Naive B cell (primary cell): Measurements from ENCODE around the gene CMTM7. TPM values are rescaled to one million over a fixed set of nuclear protein-coding genes. Genes with fewer than 3 reads are reported as not detected.

ENCODE experiments used
- ATAC-seq, 2 donors: fragments of 150-1000 bp; cut with Tn5 transposase; 2 replicates each; pipeline ENCODE4 v1.10.0; 2021; ENCODE audit warnings: low read depth in 2 of 2, mild to moderate bottlenecking in 2 of 2, moderate library complexity in 2 of 2
- DNase-seq: peaks from one replicate; pipeline ENCODE4 v3.0.0; 2022
- H3K27ac Mint-ChIP-seq, 6 donors: one replicate each; pipeline ENCODE4 v1.8.0; 2020 to 2022; ENCODE audit warnings: mild to moderate bottlenecking in 6 of 6, mixed read lengths in 6 of 6, moderate library complexity in 5 of 6, inconsistent platforms in 2 of 6
- H3K27me3 Mint-ChIP-seq, 3 donors: one replicate each; pipeline ENCODE4 v1.8.0; 2021 to 2022; ENCODE audit warnings: mixed read lengths in 3 of 3, mild to moderate bottlenecking in 1 of 3
- H3K36me3 Mint-ChIP-seq, 2 donors: one replicate each; pipeline ENCODE4 v1.8.0; 2020 to 2022; ENCODE audit warnings: mixed read lengths in 2 of 2, inconsistent platforms in 1 of 2, mild to moderate bottlenecking in 1 of 2
- H3K4me1 Mint-ChIP-seq, 3 donors: one replicate each; pipeline ENCODE4 v1.8.0; 2020 to 2022; ENCODE audit warnings: mixed read lengths in 3 of 3, inconsistent platforms in 1 of 3, mild to moderate bottlenecking in 1 of 3, moderate library complexity in 1 of 3
- H3K4me3 Mint-ChIP-seq, 8 donors: one replicate each; pipeline ENCODE4 v1.8.0; 2020 to 2022; ENCODE audit warnings: mild to moderate bottlenecking in 8 of 8, mixed read lengths in 8 of 8, moderate library complexity in 8 of 8, inconsistent platforms in 2 of 8
- H3K9me3 Mint-ChIP-seq, 7 donors: one replicate each; pipeline ENCODE4 v1.8.0; 2020 to 2022; ENCODE audit warnings: mixed read lengths in 7 of 7, mild to moderate bottlenecking in 5 of 7, inconsistent platforms in 2 of 7, moderate library complexity in 1 of 7
- polyA plus RNA-seq, 6 donors: library from polyadenylated mRNA; unstranded; fragments of 300-500 nt; fragmentation: Illumina TruSeq; gene quantifications; one replicate each; pipeline ENCODE4 v1.2.3, GENCODE V29; 2021; ENCODE audit warnings: low read depth in 6 of 6

The CMTM7 gene
- polyA plus RNA-seq, 6 donors from 2014 or later: 56.8 to 116 (median 73.3) TPM

DNA sequence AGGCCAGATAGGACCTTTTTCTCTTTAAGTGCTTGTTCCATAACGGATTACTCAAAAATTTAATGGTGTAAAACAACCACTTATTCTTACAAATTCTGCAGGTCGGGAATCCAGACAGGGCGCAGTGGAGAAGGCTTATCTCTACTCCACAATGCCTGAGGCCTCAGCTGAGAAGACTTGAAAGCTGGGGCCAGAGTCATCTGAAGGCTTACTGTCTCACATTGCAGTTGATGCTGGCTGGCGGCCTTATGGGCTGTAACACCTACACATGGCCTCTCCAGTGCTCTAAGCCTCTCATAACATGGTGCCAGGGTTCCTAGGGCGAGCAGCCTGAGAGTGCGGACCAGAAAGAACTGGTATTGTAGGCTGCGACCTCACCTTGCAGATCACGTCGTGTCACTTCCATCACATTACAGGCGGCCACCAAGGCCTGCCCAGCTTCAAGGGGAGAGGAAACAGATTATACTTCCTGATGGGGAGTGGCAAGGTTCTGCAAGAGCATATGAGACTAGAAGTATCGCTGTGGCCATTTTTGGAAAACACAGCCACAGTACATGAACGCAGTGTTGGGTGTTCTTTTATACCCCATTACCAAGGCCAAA is 32.4 kb downstream of the CMTM7 start:
- Mint-ChIP-seq H3K27ac (peak overlapping the region; percentile 82 to 98 (median 94)), H3K4me1 (peaks cover 73 to 89% (median 76%) of the 10 kb centered on the region in 3 donors), H3K4me3 (peak overlapping the region; percentile 5 to 83 (median 73)), H3K9me3 (no peaks in the 10 kb centered on the region), H3K27me3 (no peaks in the 10 kb centered on the region), H3K36me3 (no peaks in the 10 kb centered on the region)
- DNase-seq (peak; percentile 39), ATAC-seq (peak; percentile 39 to 45)

DNA sequence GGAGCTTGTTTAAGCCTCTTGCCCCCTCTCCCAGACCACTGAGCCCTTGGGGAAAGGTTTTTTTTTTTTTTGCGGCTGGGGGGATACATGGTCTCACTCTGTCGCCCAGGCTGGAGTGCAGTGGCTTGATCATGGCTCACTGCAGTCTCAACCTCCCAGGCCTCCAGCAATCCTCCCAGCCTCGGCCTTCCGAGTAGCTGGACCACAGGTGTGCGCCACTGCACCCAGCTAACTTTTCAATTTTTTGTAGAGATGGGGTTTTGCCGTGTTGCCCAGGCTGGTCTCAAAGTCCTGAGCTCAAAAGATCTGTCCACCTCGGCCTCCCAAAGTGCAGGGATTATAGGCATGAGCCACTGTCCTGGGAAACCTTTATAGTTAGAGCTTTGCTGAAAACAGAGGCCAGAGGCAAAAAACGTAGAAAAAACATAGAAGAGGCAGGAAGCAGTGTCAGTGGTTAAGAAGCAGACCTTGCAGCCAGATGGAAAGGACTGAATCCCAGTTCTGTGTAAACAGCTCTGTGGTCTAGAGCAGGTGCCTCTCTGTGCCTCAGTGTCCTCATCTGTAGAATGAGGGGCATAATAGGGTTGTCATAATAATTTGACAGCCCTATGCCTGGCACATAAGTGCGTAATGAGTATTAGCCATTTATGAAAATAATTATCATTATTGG is 33.1 kb downstream of the CMTM7 start:
- peaks cover 68 to 89% (median 73%) of the 10 kb centered on the region in 3 donors for H3K4me1 Mint-ChIP-seq
- peak overlapping the region; percentile 5 to 83 (median 70) for H3K4me3 Mint-ChIP-seq
- no peaks in the 10 kb centered on the region for H3K27me3 Mint-ChIP-seq
- DNase-seq (no peak), ATAC-seq (no peak)
- H3K27ac Mint-ChIP-seq: peak overlapping the region; percentile 82 to 98 (median 94)
- no peaks in the 10 kb centered on the region for H3K9me3 Mint-ChIP-seq
- H3K36me3 Mint-ChIP-seq: no peaks in the 10 kb centered on the region

DNA sequence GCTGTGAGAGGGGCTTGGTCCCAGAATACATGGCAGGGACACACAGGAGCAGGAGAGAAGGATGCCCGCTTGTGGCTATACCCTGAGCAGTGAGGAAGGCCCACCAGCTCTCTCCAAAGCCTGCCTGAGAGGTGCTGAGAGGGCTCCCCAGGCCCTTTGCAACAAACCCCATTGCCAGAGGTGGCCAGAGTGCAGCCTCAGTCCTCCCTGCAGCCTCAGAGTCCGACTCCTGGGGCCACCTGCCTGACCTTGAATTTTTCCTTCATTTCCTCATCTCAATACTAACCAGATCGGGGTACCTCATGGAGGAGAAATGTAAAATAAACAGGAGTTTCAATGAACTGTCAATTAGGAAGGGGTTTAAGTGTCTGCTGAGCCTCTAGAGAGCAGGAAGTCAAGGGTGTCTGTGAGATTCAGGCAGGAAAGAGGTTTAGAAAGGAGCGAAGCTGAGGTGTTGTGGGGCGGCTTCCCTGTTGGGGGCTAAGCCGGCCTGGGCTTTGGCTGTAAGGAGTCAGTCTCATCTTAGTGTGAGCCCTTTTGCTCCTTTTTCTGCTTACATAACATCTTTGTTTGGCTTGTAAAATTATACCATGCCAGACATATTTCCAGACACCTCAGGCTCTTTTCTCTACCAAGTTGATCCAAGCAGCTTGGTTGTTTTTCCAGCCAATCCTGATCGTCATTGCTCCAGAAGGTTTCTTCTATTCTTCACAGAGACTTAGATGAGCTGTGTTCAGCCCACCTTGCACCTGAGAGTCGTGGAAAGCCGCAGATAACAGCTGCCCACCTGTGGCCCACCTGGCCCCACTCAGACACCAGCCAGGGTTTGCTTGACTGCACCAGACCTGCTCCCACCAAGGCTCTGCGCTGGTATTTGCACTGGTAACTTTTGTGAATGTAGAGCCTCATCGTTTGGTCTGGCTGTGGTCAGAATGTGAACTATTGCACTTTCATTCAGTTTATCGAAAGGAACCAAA is 36.7 kb downstream of the CMTM7 start:
- Mint-ChIP-seq H3K36me3 (no peaks in the 10 kb centered on the region), H3K4me3 (peak overlapping the region in 7 of 8 donors; percentile 12 to 81 (median 50)), H3K9me3 (no peaks in the 10 kb centered on the region), H3K4me1 (peaks cover 65 to 87% (median 72%) of the 10 kb centered on the region in 3 donors), H3K27ac (peak overlapping the region; percentile 8 to 92 (median 90)), H3K27me3 (no peaks in the 10 kb centered on the region)
- DNase-seq (peak; percentile 28), ATAC-seq (peak; percentile 46 to 53)

DNA sequence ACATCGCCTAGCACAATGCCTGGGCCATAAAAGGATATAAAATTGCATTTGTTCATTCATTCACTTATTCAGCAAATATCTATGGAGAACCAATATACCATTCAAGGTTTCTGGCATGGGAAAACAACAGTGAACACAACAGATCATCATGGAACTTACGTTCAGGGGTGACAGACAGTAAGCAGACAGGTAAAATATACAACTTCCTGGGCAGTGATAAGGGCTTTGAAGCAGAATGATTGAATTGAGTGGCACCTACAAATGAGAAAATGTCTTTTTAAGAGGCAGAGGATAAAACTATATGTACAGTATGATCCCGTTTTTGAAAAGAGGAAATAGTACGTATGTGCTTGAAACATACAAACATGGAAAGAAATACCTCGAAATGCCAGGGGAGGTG is 39.2 kb downstream of the CMTM7 start:
- H3K27me3 Mint-ChIP-seq: no peaks in the 10 kb centered on the region

GRCh38 chr3:32431481-32431880 is 39.8 kb downstream of the CMTM7 start:
- Mint-ChIP-seq H3K9me3 (no peaks in the 10 kb centered on the region), H3K27ac (peak overlapping the region in 5 of 6 donors; percentile 36 to 93 (median 89)), H3K4me1 (peaks cover 57 to 78% (median 67%) of the 10 kb centered on the region in 3 donors), H3K27me3 (no peaks in the 10 kb centered on the region), H3K4me3 (peak overlapping the region in 1 of 8 donors; percentile 6), H3K36me3 (no peaks in the 10 kb centered on the region)
- DNase-seq (no peak), ATAC-seq (no peak)

More for the DNA sequence above, 39.2 kb downstream of the CMTM7 start:
- no peak for DNase-seq
- Mint-ChIP-seq H3K4me1 (peaks cover 51 to 74% (median 61%) of the 10 kb centered on the region in 3 donors), H3K4me3 (peak overlapping the region in 2 of 8 donors; percentile 2 to 37), H3K36me3 (no peaks in the 10 kb centered on the region), H3K9me3 (no peaks in the 10 kb centered on the region), H3K27ac (peak overlapping the region in 5 of 6 donors; percentile 6 to 89 (median 86))
- no peak for ATAC-seq

- Mint-ChIP-seq H3K27ac (peak overlapping the region in 5 of 6 donors; percentile 89 to 95 (median 93)), H3K36me3 (no peaks in the 10 kb centered on the region), H3K4me1 (peaks cover 63 to 79% (median 74%) of the 10 kb centered on the region in 3 donors), H3K4me3 (peak overlapping the region in 3 of 8 donors; percentile 69 to 78 (median 75)), H3K9me3 (no peaks in the 10 kb centered on the region), H3K27me3 (no peaks in the 10 kb centered on the region)
- no peak for ATAC-seq
- DNase-seq: no peak
Measured at GRCh38 chr3:32432045-32432710, 40.5 kb downstream of the CMTM7 start.

DNA sequence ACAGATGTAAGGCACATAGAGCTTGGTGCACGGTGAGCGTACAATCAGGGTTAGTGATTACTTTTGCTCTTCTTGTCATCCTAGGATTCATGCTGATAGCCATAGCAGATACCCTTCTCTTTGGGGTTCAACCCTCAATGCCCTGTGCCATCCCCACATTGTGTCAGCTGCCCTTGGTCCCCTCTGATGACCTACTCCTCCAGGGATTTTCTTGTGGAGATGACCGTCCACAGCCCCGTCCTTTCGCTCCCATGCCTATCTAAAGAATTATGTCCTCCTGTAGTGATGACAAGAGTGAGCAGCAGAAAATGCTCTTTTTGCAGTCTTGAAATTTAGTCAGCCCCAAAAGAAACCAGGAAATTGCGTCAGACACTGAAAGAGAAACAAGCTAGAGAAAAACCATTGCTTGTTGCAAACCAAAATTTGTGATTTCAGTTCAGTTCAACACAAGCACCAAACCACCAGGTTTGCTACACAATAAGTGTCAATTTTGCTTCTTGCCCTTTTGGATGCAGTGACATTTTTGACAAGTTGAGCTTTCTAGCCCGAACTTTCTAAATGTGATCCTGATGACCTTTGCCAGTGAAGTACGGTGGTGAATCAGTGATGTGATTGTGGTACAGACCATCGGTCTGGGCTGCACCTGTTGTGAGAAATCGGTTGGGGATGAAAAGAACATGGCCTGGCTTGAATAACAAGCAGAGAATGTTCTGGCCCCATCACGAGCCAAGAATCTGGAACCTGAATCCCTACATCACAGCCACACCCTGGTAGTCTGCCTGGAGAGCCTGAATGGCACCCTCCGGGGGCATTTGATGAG is 41.3 kb downstream of the CMTM7 start:
- ATAC-seq: peak in 1 of 2 donors; percentile 48
- H3K27me3 Mint-ChIP-seq: no peaks in the 10 kb centered on the region
- peak; percentile 34 for DNase-seq
- H3K9me3 Mint-ChIP-seq: no peaks in the 10 kb centered on the region
- peaks cover 57 to 79% (median 72%) of the 10 kb centered on the region in 3 donors for H3K4me1 Mint-ChIP-seq
- H3K27ac Mint-ChIP-seq: peak overlapping the region; percentile 59 to 97 (median 93)
- no peaks in the 10 kb centered on the region for H3K36me3 Mint-ChIP-seq
- H3K4me3 Mint-ChIP-seq: peak overlapping the region; percentile 1 to 78 (median 66)

- DNase-seq (no peak), ATAC-seq (no peak)
- Mint-ChIP-seq H3K27ac (peak overlapping the region in 1 of 6 donors; percentile 91), H3K4me1 (peaks cover 56 to 79% (median 72%) of the 10 kb centered on the region in 3 donors), H3K36me3 (no peaks in the 10 kb centered on the region), H3K4me3 (no peak overlapping the region), H3K9me3 (no peaks in the 10 kb centered on the region), H3K27me3 (no peaks in the 10 kb centered on the region)
Measured at GRCh38 chr3:32434206-32434605, 42.6 kb downstream of the CMTM7 start.

DNA sequence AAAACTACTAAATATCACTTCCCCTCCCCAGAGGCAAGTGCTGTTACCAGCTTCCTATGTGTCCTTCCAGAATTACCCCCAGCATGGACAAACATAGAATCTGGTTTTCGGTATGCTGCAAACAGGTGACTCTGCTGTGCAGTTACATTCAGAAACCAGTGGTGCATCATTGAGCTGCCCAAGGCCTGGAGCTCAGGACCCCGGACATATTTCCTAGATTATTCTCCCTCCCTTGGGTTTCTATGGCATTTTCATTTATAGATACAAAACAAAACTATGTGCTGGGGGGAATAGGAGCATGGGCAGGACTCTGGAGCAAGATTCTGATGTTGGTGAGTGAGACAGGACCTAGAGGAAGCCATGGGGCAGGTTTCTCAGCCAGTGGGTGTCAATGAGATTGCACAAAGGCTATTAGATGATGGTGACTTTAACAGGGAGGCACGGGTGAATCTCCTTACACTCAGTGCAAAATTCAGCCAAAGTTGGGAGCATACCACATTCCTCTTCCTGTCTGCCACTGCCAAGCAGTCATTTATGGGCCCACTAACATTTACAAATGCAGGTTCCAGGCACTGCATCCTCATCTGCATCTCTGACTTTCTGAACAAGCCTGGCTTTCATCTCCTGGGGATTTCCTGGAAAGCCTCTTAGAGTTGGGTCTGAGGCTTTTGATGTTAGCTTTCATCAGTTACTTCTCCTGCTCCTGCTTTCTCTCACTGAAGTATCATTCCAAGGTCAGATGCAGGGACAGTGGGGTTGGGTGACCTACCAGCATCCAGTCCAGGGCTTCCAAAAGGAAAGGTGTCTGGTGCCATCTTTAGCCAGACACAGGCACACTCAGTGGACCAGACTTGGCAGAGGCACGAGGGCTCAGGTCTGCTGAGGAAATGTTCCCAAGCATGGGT is 44.5 kb downstream of the CMTM7 start:
- DNase-seq (no peak), ATAC-seq (no peak)
- Mint-ChIP-seq H3K27me3 (no peaks in the 10 kb centered on the region), H3K27ac (peak overlapping the region; percentile 78 to 95 (median 90)), H3K4me1 (peaks cover 56 to 80% (median 77%) of the 10 kb centered on the region in 3 donors), H3K4me3 (peak overlapping the region in 5 of 8 donors; percentile 42 to 72 (median 51)), H3K36me3 (no peaks in the 10 kb centered on the region), H3K9me3 (no peaks in the 10 kb centered on the region)

GRCh38 chr3:32436816-32437189 is 45.1 kb downstream of the CMTM7 start:
- no peaks in the 10 kb centered on the region for H3K36me3 Mint-ChIP-seq
- peak overlapping the region; percentile 49 to 95 (median 91) for H3K27ac Mint-ChIP-seq
- no peak for DNase-seq
- ATAC-seq: peak in 1 of 2 donors; percentile 19
- no peaks in the 10 kb centered on the region for H3K27me3 Mint-ChIP-seq
- H3K4me3 Mint-ChIP-seq: peak overlapping the region in 5 of 8 donors; percentile 19 to 76 (median 51)
- H3K9me3 Mint-ChIP-seq: no peaks in the 10 kb centered on the region
- H3K4me1 Mint-ChIP-seq: peaks cover 61 to 81% (median 78%) of the 10 kb centered on the region in 3 donors

DNA sequence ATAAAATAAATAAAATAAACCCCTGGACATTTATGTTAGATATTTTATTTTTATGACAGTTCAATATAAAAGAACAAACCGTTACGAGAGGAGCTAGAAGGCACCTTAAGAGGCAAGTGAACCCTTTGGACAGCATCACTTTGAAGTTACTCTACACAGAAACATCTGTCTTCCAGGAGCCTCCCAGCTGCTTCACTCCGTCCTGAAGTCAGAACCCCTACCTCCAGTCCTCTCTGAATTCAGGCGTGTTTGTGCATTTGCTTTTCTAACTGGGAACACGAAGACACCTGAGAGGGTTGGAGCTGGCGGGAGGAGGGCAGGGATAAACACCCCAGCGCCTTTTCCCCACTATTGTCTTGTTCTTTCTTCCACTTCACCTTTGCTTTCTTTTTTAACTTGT is 46.2 kb downstream of the CMTM7 start:
- ATAC-seq (no peak), DNase-seq (no peak)
- H3K9me3 Mint-ChIP-seq: no peaks in the 10 kb centered on the region
- peak overlapping the region in 3 of 8 donors; percentile 70 to 89 (median 85) for H3K4me3 Mint-ChIP-seq
- no peaks in the 10 kb centered on the region for H3K27me3 Mint-ChIP-seq
- H3K4me1 Mint-ChIP-seq: peaks cover 62 to 83% (median 77%) of the 10 kb centered on the region in 3 donors
- peaks cover 0 to 8% of the 10 kb centered on the region in 2 donors for H3K36me3 Mint-ChIP-seq
- peak overlapping the region; percentile 79 to 99 (median 96) for H3K27ac Mint-ChIP-seq
